Measurements from ENCODE around the gene SLC29A1. TPM values are rescaled to one million over a fixed set of nuclear protein-coding genes. Genes with fewer than 3 reads are reported as not detected.

Gene SLC29A1
- total and polyA plus RNA-seq, 9 of the 15 experiments (the other 6 are each of a cell fraction or from before 2014, with no cell fraction given), result 18.9 to 170 (median 57.7) TPM

GRCh38 chr6:44228031-44228430, 4.6 kb downstream of the SLC29A1 start (continued):
- no peak for TF ChIP-seq MAFG (tag; conservative IDR thresholded peaks at IDR 0.05)

GRCh38 chr6:44228433-44228832, 5.0 kb downstream of the SLC29A1 start:
- Histone ChIP-seq H3K9me3 (replicated peaks; ENCODE audit: control insufficient read depth, insufficient read depth, low read depth, low read length) (no peaks in the 10 kb centered on the region), H3K27ac (ENCODE audit: extremely low read depth, low read depth, low read length) (no peak overlapping the region), H3K27me3 (ENCODE audit: control insufficient read depth in 2 of 2, insufficient read depth in 2 of 2, low read length in 2 of 2) (no peaks in the 10 kb centered on the region), H3K36me3 (ENCODE audit: control insufficient read depth, insufficient read depth, low read length) (peaks cover 65% of the 10 kb centered on the region), H3K9me1 (ENCODE audit: control insufficient read depth, insufficient read depth, low read length) (peaks cover 6% of the 10 kb centered on the region), H2AFZ (ENCODE audit: low read depth, low read length) (no peak overlapping the region), H3K4me2 (ENCODE audit: insufficient read depth, low read length) (no peak overlapping the region), H3K4me3 (no peak overlapping the region), H3K9ac (ENCODE audit: insufficient read depth in 1 of 2, low read depth in 2 of 2, low read length in 2 of 2) (peak overlapping the region in 1 of 2 experiments; percentile 76; a peak in 1 of 4 replicates), H3K4me1 (replicated peaks in 1 of 2; ENCODE audit: control insufficient read depth in 2 of 2, insufficient read depth in 2 of 2, low read length in 2 of 2) (peaks cover 40 to 65% of the 10 kb centered on the region in 2 experiments), H4K20me1 (replicated peaks; ENCODE audit: control insufficient read depth, insufficient read depth, low read length) (peaks cover 3% of the 10 kb centered on the region; the same call in 1 of the 2 replicates), H3K79me2 (ENCODE audit: control insufficient read depth, insufficient read depth, low read length) (peaks cover 51% of the 10 kb centered on the region)
- no peak for ATAC-seq
- 87% methylated on average over 7 of the region's 7 CpGs for WGBS (ENCODE audit: insufficient coverage, low coverage, missing lambda C conversion rate)
- intact Hi-C loops (cut with micrococcal nuclease), result loop anchor here (10.0 kb wide), 1 partner anchor 594 kb away; the partner anchor contains the start of gene MAD2L1BP
- in situ Hi-C loops (cut with MboI), result no loop called here
- FAIRE-seq, result no peak
- ChIA-PET CTCF (ENCODE audit: low intra/inter-chr PET ratio) (no interaction called here), POLR2A (interaction anchor here (1.1 to 6.5 kb wide), 2 partner anchors 15 to 18 kb away, joined by 4 to 104 read pairs; partner anchors contain the start of gene HSP90AB1)
- TF ChIP-seq IRF2 (CRISPR knock-in tag; IDR thresholded peaks at IDR 0.05), result no peak
- no peak for TF ChIP-seq ZSCAN29 (IDR thresholded peaks at IDR 0.05)
- no peak for DNase-seq (ENCODE audit: extremely low read depth in 1 of 4, low spot score in 3 of 4)
- no TSS peak for BruUV-seq (replicated peaks)

DNA sequence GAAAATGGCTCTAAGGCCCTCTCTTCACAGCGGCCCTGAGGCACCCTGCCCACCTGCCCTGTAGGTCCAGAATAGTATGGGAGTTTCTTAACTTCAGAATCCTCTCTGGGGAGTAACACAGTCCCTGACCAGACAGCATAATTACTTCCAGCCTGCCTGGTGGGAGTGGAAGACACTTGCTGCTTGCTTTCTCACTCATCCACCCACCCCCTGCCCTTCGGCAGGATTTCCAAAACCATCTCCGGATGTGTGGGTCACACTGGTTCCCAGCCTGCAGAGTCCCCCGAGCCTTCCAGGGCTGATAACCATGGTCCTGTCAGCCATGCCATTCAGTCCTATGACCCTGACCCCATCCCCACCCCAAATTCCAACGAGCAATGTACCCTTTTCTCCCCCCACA, 5.4 kb downstream of the SLC29A1 start:
- DNase-seq (ENCODE audit: extremely low read depth in 1 of 4, low spot score in 3 of 4) (no peak), ATAC-seq (no peak), FAIRE-seq (no peak)
- Histone ChIP-seq H3K4me2 (ENCODE audit: insufficient read depth, low read length) (no peak overlapping the region), H3K4me3 (no peak overlapping the region), H4K20me1 (replicated peaks; ENCODE audit: control insufficient read depth, insufficient read depth, low read length) (peaks cover 3% of the 10 kb centered on the region; the same call in 1 of the 2 replicates), H3K27me3 (ENCODE audit: control insufficient read depth in 2 of 2, insufficient read depth in 2 of 2, low read length in 2 of 2) (no peaks in the 10 kb centered on the region), H3K4me1 (replicated peaks in 1 of 2; ENCODE audit: control insufficient read depth in 2 of 2, insufficient read depth in 2 of 2, low read length in 2 of 2) (peaks cover 40 to 64% of the 10 kb centered on the region in 2 experiments), H3K36me3 (ENCODE audit: control insufficient read depth, insufficient read depth, low read length) (peaks cover 69% of the 10 kb centered on the region), H3K9ac (ENCODE audit: insufficient read depth in 1 of 2, low read depth in 2 of 2, low read length in 2 of 2) (no peak overlapping the region; a peak in 1 of 4 replicates), H3K79me2 (ENCODE audit: control insufficient read depth, insufficient read depth, low read length) (peaks cover 49% of the 10 kb centered on the region), H3K9me1 (ENCODE audit: control insufficient read depth, insufficient read depth, low read length) (peaks cover 6% of the 10 kb centered on the region), H3K9me3 (replicated peaks; ENCODE audit: control insufficient read depth, insufficient read depth, low read depth, low read length) (no peaks in the 10 kb centered on the region), H2AFZ (ENCODE audit: low read depth, low read length) (no peak overlapping the region), H3K27ac (ENCODE audit: extremely low read depth, low read depth, low read length) (no peak overlapping the region)
- POLR2A ChIA-PET, result interaction anchor here (6.5 kb wide), 1 partner anchor 18 kb away, joined by 104 read pairs; the partner anchor contains the start of gene HSP90AB1
- CTCF ChIA-PET (ENCODE audit: low intra/inter-chr PET ratio), result no interaction called here
- 75% methylated on average over 5 of the region's 5 CpGs for WGBS (ENCODE audit: insufficient coverage, low coverage, missing lambda C conversion rate)
- no TSS peak for BruUV-seq (replicated peaks)
- in situ Hi-C loops (cut with MboI) (no loop called here), intact Hi-C loops (cut with micrococcal nuclease) (loop anchor here (10.0 kb wide), 1 partner anchor 594 kb away; the partner anchor contains the start of gene MAD2L1BP)
- TF ChIP-seq, protein P1, sequence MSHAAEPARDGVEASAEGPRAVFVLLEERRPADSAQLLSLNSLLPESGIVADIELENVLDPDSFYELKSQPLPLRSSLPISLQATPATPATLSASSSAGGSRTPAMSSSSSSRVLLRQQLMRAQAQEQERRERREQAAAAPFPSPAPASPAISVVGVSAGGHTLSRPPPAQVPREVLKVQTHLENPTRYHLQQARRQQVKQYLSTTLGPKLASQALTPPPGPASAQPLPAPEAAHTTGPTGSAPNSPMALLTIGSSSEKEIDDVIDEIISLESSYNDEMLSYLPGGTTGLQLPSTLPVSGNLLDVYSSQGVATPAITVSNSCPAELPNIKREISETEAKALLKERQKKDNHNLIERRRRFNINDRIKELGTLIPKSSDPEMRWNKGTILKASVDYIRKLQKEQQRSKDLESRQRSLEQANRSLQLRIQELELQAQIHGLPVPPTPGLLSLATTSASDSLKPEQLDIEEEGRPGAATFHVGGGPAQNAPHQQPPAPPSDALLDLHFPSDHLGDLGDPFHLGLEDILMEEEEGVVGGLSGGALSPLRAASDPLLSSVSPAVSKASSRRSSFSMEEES (CRISPR knock-in tag; IDR thresholded peaks at IDR 0.05), result no peak
- TF ChIP-seq ZC3H4 (CRISPR knock-in tag; IDR thresholded peaks at IDR 0.05; ENCODE audit: borderline replicate concordance), result no peak
- no peak for TF ChIP-seq ZNF408 (CRISPR knock-in tag; IDR thresholded peaks at IDR 0.05; ENCODE audit: low read depth)
- no peak for TF ChIP-seq MECOM (CRISPR knock-in tag; IDR thresholded peaks at IDR 0.05)
- TF ChIP-seq CLOCK (CRISPR knock-in tag; IDR thresholded peaks at IDR 0.05; ENCODE audit: borderline replicate concordance), result no peak
- no peak for TF ChIP-seq ZNF445 (CRISPR knock-in tag; IDR thresholded peaks at IDR 0.05; ENCODE audit: low read depth)
- TF ChIP-seq YBX1 (IDR thresholded peaks at IDR 0.05), result no peak
